GM18909 (cell line): ENCODE results near the gene CYP3A5.
A peak's percentile ranks its signal among the peaks of the same experiment; 100 is the strongest.

Experiments
- ATAC-seq: cut with Tn5 transposase; IDR thresholded peaks from one replicate; pipeline ENCODE4 v1.9.1; 2021; ENCODE audit warnings: mild to moderate bottlenecking; ENCODE audit not compliant: unreplicated experiment, poor library complexity

CYP3A5 gene

DNA sequence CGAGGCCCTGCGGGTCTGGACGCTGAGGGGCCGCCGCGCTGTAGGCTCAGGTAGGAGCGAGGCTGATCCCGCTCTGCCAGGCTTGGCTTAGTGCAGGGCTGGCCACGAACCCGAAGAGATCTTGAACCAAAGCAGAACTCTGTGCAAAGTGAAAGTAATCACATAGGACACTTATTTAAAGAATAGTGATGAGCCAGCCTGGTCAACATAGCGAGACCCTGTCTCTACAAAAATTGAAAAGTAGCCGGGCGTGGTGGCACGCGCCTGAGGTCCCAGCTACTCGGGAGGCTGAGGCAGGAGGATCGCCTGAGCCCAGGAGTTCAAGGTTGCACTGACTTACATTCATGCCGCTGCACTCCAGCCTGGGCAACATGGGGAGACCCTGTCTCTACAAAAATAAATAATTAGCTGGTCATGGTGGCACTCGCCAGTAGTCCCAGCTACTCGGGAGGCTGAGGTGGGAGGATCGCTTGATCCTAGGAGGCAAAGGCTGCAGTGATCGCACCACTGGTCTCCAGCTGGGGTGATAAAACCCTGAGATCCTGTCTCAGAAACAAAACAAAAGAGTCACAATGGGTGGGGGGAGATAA, 62.5 kb downstream of the CYP3A5 start:
- ATAC-seq, result no peak

DNA sequence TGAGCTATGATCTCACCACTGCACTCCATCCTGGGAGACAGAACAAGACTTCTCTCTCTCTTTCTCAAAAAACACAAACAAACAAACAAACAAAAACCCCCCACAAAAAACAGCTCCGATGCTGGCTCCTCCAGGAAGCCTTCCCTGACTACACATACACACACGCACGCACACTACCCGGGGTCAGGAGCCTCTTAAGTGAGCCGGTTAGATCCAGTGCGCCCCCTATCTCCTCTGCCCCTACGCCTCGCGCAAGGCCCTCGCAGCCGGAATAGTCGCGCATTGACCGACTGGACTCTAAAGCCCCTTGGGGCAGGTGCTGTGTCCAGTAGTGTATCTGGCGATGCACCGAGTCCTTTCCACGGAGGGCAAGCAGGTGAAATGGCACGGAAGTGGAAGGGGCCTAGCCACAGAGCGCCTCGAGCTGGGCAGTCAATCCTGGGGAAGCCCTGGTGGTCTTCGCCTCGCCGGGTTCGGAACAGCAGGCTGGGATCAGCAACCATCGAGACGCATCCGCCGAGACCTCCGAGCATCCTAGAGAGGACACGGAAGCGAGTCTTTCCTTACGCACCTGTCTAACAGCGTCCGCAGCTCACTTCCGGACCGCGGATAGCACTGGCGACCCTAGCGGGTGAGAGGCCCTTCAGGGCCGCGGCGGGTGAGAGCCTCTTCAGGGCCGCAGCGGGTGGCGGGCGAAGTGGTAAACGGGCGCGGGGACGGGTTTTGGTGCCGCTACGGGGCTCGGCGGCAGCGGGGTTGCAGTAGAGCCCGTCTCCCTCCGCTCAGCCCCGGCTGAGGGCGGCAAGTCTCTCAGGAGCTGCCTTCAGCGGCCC, 63.2 kb downstream of the CYP3A5 start, which contains the start of gene ZSCAN25:
TSS of gene ZSCAN25 (plus strand) at position 588 of the 833 bp plus-strand sequence. CDS start 2,661 bp downstream, outside the sequence.
- ATAC-seq, result peak; percentile 94

DNA sequence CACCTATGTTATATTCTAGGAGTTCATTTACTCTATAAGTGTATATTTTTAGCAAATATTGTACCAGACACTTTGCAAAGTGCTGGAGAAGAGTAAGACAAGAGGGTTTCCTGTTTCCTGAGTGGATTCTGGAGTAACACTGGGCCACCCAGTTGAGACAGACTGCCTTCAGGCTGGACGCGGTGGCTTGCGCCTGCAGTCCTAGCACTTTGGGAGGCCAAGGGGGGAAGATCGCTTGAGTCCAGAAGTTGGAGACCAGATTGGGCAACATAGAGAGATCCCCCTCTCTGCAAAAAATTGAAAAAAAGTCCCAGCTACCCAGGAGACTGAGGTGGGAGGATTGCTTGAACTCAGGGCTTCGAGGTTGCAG, 63.8 kb downstream of the CYP3A5 start:
- ATAC-seq, result no peak

DNA sequence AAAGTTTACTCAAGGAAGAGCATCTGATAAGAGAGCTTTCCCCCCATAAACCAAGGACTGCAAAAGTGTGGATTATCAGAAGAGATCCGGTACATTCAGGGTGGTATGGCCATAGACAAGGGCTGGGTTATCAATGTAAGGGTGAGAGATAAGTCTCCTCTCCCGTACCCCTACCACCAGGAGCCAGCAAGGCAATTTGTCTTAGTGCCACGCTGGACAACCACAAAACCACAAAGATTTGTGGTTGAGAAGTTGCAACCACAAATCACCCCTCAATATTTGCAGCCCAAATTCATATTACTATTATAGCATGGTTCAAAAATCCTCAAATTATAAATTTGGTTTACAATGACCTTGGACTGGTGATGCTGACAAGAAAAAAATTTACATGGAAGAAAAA, 65.3 kb downstream of the CYP3A5 start:
- ATAC-seq, result no peak

DNA sequence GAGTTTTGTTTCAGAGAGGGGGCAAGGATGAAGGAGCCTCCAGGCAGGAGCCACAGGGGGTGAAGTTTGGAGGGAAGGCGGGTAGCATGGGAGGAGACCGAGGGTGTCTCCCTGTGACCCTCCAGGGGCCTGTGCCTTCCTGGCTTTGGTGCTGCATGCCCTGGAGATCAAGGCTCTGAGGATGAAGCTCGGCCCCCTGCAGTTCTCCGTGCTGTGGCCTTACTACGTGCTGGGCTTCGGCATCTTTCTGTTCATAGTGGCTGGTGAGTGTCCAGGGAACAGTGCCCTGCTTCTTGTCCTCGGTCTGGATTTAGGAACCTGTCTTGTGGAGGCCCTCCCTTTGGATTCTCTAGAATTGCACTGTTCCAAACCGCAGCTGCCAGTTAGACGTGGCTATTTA, 72.2 kb downstream of the CYP3A5 start:
- no peak for ATAC-seq

DNA sequence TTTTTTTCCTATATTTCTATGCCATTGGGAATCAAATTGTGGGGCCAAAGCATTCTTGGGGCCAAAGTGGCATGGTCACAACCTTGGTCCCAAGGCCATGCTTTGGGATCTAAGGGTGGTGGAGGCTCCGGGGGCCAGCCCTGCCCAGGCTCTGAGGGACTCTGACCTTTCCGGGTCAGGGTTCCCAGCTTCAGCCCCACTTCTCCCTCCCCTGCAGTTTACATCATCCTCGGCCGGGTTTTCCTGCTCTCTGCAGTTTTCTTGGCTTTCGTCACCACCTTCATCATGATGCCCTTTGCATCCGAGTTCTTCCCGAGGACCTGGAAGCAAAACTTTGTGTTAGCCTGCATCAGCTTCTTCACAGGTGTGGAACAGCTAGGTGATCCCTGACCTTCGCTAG, 73.3 kb downstream of the CYP3A5 start:
- ATAC-seq, result no peak

DNA sequence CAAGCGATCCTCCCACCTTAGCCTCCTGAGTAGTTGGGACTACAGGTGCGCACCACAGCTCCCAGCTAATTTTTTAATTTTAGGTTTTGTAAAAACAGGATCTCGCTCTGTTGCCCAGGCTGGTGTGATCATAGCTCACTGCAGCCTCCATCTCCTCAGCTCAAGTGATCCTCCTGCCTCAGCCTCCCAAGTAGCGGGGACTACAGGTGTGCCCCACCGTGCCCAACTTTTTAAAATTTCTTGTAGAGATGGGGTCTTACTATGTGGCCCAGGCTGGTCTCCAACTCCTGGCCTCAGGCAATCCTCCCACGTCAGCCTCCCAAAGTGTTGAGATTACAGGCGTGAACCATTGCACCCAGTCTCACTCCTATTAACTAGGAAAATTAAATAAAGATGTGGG, 74.3 kb downstream of the CYP3A5 start:
- ATAC-seq, result no peak

DNA sequence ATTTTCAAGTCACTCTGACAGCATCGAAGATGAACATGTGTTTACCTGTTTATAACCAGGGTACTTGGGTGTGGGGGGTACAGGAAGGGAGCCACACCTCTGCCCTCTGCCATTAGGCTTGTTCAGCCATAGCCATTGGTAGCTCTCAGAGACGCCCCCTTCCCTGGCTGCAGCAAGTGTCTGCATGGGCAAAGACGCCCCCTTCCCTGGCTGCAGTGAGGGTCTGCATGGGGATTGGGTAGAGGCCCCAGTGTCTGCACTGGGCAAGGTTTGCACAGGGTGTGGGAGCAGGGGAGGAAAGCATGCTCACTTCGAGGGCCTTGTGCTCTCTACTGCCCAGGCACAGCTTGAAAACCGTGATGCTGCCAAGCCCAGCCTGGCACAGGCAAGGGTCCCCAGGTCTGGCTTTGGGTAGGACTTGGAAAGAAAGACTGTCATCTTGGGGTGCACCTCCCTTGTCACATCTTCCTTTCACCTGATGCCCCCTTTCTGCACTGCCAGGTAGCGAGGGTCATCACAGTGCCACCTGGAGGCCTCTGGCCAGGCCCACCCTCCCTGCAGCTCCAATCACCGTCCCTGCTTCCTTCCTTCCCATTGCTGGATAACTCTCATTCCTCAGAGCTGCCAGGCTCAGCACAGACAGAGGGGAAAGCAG, 78.0 kb downstream of the CYP3A5 start:
- ATAC-seq, result no peak

DNA sequence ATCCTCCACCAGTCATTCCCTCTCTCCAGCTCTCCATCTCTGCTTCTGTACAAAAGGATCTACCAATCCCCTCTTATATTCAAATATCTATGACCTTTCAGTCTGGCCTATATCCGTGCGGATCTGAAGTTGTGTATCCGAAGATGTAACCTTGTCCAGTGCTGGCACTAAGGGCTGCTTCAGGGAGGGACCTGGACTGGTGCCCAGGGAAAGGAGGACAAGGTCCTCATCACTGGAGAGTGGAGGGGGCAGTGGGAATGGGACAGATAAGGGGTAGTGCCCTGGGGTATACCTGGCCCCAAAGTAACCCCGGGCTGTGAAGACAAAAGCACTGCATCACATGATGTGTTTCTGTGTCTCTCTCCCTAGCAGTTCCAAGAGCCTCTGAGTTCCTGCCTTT, 80.0 kb downstream of the CYP3A5 start:
- no peak for ATAC-seq
